HepG2 (cell line): ENCODE data around the gene DRAXIN.

Source experiments
- CEBPB ChIP-seq: IDR thresholded peaks from 2 replicates; pipeline ENCODE4 v1.6.1; 2011; ENCODE audit warnings: low read depth, low read length, improper control_type of control experiment, borderline replicate concordance
- MAFF ChIP-seq: IDR thresholded peaks from 2 replicates; pipeline ENCODE4 v1.6.1; 2011; ENCODE audit warnings: low read depth, low read length, improper control_type of control experiment
- PAX8 ChIP-seq: sonication (generic); formaldehyde crosslinking; IDR thresholded peaks from 2 replicates; pipeline ENCODE4 v1.8.0; 2022; ENCODE audit warnings: mild to moderate bottlenecking, missing genetic modification reagents, borderline replicate concordance
- RFXAP ChIP-seq: sonication (generic); formaldehyde crosslinking; IDR thresholded peaks from 2 replicates; pipeline ENCODE4 v1.4.0; 2020; ENCODE audit warnings: missing genetic modification reagents, borderline replicate concordance
- SMC3 ChIP-seq: IDR thresholded peaks from 2 replicates; pipeline ENCODE4 v1.6.1; 2011; ENCODE audit warnings: low read length, improper control_type of control experiment
- ZNF569 ChIP-seq: sonication (generic); formaldehyde crosslinking; IDR thresholded peaks from 2 replicates; pipeline ENCODE4 v1.5.0; 2020; ENCODE audit warnings: mild to moderate bottlenecking, missing genetic modification reagents, moderate library complexity, borderline replicate concordance
- TF ChIP-seq, protein P1 (sequence below): sonication (generic); formaldehyde crosslinking; IDR thresholded peaks from 2 replicates; pipeline ENCODE4 v1.4.0; 2020; ENCODE audit warnings: missing genetic modification reagents
- TF ChIP-seq, protein P2 (sequence below): sonication (generic); formaldehyde crosslinking; IDR thresholded peaks from 2 replicates; pipeline ENCODE4 v1.8.0; 2023; ENCODE audit warnings: mild to moderate bottlenecking, missing genetic modification reagents
- TF ChIP-seq, protein P3 (sequence below): sonication (generic); formaldehyde crosslinking; IDR thresholded peaks from 2 replicates; pipeline ENCODE4 v1.4.0; 2020; ENCODE audit warnings: missing genetic modification reagents, borderline replicate concordance
- TF ChIP-seq, protein P4 (sequence below), 2 experiments: IDR thresholded peaks; 2 replicates each; pipeline ENCODE4 v1.6.1; 2011 to 2012; ENCODE audit warnings: low read length in 2 of 2, borderline replicate concordance in 1 of 2, low read depth in 1 of 2, mild to moderate bottlenecking in 1 of 2, moderate library complexity in 1 of 2
- TF ChIP-seq, protein P5 (sequence below): sonication (generic); formaldehyde crosslinking; IDR thresholded peaks from 2 replicates; pipeline ENCODE4 v1.4.0; 2020; ENCODE audit warnings: missing genetic modification reagents

DNA sequence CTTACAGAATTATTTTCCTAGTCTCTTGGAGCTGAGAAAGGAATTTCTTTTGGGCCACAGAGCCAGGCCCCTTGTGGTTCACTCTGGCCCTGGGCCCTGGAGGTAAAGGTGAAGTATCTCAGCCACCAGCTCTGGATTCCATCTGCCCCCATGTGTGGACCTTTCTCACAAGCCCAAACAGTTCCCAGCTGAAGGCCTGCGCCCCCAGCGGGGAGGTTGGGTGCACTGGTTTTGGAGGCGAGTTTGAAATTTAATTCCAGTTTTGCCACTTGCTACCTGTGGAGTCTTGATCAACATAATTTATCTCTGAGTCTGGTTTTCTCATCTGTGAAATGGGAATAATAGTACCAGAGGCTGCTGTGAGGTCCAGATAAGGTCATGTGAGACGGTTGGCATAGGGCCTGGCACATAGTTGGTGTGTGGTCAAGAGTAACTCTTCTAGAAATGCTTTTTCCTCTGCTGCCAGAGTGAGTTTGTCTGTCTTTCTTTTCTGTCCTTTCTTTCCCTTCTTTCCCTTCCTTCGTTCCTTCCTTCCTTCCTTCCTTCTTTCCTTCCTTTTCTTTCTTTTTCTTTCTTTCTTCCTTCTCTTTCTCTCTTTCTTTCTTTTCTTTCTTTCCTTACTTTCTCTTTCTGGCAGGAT is 50.5 kb downstream of the DRAXIN start:
- TF ChIP-seq RFXAP (CRISPR knock-in tag) (no peak), PAX8 (CRISPR knock-in tag) (no peak), MAFF (no peak), CEBPB (no peak), SMC3 (no peak), ZNF569 (CRISPR knock-in tag) (no peak)
- TF ChIP-seq, protein P1, sequence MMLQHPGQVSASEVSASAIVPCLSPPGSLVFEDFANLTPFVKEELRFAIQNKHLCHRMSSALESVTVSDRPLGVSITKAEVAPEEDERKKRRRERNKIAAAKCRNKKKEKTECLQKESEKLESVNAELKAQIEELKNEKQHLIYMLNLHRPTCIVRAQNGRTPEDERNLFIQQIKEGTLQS (CRISPR knock-in tag), result no peak
- TF ChIP-seq, protein P2, sequence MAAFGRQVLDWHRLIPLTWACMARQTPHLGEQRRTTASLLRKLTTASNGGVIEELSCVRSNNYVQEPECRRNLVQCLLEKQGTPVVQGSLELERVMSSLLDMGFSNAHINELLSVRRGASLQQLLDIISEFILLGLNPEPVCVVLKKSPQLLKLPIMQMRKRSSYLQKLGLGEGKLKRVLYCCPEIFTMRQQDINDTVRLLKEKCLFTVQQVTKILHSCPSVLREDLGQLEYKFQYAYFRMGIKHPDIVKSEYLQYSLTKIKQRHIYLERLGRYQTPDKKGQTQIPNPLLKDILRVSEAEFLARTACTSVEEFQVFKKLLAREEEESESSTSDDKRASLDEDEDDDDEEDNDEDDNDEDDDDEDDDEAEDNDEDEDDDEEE (CRISPR knock-in tag), result no peak
- TF ChIP-seq, protein P3, sequence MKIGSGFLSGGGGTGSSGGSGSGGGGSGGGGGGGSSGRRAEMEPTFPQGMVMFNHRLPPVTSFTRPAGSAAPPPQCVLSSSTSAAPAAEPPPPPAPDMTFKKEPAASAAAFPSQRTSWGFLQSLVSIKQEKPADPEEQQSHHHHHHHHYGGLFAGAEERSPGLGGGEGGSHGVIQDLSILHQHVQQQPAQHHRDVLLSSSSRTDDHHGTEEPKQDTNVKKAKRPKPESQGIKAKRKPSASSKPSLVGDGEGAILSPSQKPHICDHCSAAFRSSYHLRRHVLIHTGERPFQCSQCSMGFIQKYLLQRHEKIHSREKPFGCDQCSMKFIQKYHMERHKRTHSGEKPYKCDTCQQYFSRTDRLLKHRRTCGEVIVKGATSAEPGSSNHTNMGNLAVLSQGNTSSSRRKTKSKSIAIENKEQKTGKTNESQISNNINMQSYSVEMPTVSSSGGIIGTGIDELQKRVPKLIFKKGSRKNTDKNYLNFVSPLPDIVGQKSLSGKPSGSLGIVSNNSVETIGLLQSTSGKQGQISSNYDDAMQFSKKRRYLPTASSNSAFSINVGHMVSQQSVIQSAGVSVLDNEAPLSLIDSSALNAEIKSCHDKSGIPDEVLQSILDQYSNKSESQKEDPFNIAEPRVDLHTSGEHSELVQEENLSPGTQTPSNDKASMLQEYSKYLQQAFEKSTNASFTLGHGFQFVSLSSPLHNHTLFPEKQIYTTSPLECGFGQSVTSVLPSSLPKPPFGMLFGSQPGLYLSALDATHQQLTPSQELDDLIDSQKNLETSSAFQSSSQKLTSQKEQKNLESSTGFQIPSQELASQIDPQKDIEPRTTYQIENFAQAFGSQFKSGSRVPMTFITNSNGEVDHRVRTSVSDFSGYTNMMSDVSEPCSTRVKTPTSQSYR, result no peak
- TF ChIP-seq, protein P4, sequence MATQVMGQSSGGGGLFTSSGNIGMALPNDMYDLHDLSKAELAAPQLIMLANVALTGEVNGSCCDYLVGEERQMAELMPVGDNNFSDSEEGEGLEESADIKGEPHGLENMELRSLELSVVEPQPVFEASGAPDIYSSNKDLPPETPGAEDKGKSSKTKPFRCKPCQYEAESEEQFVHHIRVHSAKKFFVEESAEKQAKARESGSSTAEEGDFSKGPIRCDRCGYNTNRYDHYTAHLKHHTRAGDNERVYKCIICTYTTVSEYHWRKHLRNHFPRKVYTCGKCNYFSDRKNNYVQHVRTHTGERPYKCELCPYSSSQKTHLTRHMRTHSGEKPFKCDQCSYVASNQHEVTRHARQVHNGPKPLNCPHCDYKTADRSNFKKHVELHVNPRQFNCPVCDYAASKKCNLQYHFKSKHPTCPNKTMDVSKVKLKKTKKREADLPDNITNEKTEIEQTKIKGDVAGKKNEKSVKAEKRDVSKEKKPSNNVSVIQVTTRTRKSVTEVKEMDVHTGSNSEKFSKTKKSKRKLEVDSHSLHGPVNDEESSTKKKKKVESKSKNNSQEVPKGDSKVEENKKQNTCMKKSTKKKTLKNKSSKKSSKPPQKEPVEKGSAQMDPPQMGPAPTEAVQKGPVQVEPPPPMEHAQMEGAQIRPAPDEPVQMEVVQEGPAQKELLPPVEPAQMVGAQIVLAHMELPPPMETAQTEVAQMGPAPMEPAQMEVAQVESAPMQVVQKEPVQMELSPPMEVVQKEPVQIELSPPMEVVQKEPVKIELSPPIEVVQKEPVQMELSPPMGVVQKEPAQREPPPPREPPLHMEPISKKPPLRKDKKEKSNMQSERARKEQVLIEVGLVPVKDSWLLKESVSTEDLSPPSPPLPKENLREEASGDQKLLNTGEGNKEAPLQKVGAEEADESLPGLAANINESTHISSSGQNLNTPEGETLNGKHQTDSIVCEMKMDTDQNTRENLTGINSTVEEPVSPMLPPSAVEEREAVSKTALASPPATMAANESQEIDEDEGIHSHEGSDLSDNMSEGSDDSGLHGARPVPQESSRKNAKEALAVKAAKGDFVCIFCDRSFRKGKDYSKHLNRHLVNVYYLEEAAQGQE (IDR thresholded peaks at IDR 0.05; ENCODE audit: borderline replicate concordance in 1 of 2, low read depth in 1 of 2, low read length in 2 of 2), result no peak
- TF ChIP-seq, protein P5, sequence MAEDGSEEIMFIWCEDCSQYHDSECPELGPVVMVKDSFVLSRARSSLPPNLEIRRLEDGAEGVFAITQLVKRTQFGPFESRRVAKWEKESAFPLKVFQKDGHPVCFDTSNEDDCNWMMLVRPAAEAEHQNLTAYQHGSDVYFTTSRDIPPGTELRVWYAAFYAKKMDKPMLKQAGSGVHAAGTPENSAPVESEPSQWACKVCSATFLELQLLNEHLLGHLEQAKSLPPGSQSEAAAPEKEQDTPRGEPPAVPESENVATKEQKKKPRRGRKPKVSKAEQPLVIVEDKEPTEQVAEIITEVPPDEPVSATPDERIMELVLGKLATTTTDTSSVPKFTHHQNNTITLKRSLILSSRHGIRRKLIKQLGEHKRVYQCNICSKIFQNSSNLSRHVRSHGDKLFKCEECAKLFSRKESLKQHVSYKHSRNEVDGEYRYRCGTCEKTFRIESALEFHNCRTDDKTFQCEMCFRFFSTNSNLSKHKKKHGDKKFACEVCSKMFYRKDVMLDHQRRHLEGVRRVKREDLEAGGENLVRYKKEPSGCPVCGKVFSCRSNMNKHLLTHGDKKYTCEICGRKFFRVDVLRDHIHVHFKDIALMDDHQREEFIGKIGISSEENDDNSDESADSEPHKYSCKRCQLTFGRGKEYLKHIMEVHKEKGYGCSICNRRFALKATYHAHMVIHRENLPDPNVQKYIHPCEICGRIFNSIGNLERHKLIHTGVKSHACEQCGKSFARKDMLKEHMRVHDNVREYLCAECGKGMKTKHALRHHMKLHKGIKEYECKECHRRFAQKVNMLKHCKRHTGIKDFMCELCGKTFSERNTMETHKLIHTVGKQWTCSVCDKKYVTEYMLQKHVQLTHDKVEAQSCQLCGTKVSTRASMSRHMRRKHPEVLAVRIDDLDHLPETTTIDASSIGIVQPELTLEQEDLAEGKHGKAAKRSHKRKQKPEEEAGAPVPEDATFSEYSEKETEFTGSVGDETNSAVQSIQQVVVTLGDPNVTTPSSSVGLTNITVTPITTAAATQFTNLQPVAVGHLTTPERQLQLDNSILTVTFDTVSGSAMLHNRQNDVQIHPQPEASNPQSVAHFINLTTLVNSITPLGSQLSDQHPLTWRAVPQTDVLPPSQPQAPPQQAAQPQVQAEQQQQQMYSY, result no peak
